GM18868 (cell line): Measurements from ENCODE around the gene CTU1.

Source experiments
- ATAC-seq: cut with Tn5 transposase; IDR thresholded peaks from one replicate; pipeline ENCODE4 v1.9.1; 2021; ENCODE audit warnings: mild to moderate bottlenecking, moderate library complexity; ENCODE audit not compliant: unreplicated experiment

CTU1 gene

GRCh38 chr19:51083783-51084182, 24.4 kb downstream of the CTU1 start:
- ATAC-seq = no peak

DNA sequence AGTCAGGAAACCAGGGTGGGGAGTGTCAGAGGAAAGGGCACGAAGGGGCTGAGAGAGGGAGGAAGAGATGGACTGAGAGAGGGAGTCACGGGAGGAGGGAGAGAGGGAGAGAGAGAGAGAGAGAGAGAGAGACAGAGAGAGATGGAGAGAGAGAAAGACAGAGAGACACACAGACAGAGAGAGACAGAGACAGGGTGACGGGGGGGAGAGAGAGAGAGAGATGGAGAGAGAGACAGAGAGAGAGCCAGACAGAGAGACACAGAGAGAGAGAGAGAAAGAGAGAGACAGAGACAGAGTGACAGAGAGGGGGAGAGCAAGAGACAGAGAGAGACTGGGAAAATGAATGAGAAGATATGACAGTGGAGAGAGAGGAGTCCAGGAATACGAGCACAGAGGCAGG, 25.0 kb downstream of the CTU1 start:
- no peak for ATAC-seq

DNA sequence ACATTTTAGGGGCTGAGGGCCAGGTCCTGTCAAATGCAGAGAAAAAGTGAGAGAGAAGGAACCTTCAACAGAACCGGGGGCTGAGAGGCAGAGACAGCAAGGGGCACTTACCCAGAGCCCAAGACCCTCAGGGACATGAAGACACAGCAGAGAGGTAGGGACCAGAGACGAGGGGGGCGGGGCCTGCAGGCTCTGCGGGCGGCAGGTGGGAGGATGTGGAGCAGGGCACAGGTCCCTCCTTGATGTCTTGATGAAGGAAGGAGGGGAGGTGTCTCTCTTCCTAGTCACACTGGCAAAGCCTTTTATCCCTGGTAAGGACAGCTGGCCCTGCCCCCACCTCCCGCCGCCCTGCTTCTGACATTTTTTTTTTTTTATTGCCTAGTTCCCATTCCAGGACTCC, 25.6 kb downstream of the CTU1 start, which contains the start of gene KLK14:
Gene KLK14, minus strand, starts transcription at position 277 of the 400 bp plus-strand sequence. Its CDS starts 273 bp downstream, at position 4.
- no peak for ATAC-seq

DNA sequence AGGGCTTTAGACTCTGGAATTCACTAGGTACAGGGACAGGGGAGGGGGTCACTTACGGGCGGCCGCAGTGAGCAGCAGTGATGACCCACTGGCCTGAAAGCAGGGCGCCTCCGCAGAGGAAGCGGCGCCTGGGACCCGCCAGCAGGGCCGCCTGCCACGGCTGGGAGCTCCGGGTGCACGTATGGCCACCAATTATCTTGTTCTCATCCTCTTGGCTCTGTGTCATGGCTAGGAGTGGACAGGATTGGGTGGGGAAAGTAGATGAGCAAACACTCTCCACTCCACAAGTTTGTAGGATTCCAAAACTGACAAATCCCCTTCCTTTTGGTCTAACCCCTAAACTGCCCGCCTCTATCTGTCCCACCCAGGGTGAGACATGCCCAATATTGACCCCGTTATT, 26.7 kb downstream of the CTU1 start:
- ATAC-seq = no peak

- ATAC-seq = no peak
Observed at GRCh38 chr19:51079481-51080110, 28.6 kb downstream of the CTU1 start.

DNA sequence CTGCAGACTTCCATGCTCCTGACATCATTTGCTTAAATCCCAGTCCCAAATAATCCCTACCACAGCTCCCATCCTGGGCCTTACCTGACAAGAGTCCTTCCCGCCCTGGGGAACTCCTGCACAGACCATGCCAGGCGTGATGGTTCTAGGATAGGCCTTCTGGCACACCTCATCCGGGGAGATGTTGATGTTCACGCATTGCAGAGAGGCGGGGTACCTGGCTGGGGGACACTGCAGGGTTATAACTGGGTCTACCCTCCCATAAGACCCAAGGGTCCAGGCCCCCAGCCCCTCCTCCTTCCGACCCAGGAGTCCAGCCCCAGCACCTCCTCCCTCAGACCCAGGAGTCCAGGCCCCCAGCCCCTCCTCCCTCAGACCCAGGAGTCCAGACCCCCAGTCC, 29.5 kb downstream of the CTU1 start:
- ATAC-seq = no peak

DNA sequence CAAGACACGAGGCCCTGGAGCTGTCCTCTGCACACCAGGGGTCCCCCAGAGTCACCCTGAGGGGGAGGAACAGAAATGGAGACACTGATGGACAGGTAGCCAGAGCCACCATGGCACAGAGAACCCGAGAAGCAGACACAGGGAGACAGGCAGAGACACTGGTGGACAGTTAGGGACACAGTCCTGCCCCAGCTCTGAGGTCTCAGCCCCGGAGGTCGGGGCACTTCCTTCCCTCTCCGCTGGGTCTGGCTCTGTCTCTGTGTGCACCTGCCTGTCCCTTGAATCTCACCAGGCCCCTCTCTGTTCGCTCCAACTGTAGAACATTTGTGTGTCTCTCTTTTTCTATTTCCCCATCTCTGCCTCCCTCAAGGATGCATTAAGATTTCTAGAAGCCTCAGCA, 30.1 kb downstream of the CTU1 start:
- ATAC-seq = no peak

GRCh38 chr19:51076631-51077213, 31.5 kb downstream of the CTU1 start:
- ATAC-seq = no peak

DNA sequence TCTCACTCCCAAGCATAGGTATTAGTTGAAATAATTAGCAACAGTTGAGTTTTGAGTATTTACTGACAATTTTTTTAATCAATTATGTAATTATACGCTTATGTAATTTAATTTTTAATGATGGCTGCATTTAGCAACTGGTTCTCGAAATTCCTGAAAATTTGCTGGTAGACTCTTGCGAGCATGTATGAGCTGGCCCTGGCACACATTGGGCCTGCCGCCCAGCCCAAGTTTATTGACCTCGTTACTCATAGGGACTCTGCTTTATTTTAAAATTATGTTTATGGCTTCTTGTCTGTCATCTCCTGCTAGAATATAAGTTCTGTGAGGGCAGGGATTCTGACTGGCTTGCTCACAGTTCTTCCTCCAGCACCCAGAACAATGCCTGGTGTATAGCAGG, 32.2 kb downstream of the CTU1 start:
- ATAC-seq = no peak

GRCh38 chr19:51071095-51071405, 37.2 kb downstream of the CTU1 start:
- ATAC-seq = no peak

DNA sequence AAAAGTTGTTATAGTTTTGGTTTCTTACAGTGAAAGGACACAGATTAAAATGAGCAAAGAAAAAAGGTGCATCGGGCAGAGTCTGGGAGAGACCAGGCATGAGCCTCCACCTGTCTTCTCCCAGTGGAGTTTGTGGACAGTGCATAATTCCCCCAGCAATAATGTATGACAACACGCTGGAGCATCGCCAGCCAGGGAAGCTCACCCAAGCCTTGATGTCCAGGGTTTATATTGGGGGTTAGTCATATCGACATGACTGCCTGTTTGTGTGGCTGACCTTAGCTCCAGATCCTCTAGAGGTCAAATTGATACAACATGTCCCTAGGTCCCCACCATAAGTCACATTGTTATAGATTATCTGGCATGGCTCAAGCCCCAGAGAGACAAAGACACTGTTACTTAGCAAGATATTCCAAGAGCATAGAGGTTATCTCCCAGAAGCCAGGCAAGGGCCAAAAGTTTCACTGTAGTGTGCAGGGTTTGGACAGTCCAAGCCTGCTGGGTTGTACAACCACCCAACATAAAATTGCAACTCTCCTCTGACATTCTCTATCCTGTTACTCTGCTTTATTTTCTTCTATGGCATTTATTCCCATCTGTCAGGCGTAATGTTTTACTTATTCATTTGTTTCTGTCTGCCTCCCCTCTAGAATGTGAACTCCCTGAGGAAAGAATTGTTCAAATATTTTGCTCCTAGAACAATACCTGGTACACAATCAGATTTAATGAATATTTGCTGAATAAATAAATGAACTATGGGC, 37.7 kb downstream of the CTU1 start:
- ATAC-seq = no peak

DNA sequence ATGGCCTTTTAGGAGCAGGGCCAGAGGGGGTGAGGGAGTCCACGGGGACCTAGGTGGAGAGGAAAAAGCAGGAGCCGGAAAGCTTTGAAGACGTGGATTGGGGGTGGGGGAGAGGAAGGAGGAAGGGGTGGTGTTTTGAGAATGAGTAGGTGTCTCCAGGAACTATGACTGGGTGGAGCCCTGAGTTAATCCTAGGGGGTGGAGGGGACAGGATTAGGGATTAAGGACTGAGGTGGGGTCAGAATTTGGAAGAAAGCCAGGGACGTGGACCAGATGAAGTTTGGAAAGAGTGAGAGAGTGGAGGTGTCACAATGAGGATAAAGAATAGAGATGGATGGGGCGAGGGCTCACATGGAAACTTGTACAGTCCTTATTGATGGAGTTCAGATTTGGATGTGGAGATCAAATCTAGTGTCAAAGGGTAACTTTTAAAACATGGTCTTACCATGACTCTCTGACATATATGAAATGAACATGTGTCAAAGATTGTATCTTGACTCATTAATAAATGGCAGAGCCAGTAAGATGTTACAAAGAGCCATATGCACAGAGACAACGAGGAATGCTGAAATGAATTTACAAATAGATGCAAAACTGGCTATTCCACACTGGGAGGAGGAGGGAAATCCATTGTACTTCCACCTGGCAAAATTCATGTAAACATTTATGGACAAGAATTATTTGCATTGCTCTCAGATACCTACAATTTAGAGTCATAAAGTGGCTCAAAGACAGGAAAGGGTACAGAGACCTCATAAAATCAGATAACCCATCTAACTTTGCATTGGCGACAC, 41.6 kb downstream of the CTU1 start:
- no peak for ATAC-seq

- no peak for ATAC-seq
Observed at GRCh38 chr19:51065221-51065960, 42.8 kb downstream of the CTU1 start.

DNA sequence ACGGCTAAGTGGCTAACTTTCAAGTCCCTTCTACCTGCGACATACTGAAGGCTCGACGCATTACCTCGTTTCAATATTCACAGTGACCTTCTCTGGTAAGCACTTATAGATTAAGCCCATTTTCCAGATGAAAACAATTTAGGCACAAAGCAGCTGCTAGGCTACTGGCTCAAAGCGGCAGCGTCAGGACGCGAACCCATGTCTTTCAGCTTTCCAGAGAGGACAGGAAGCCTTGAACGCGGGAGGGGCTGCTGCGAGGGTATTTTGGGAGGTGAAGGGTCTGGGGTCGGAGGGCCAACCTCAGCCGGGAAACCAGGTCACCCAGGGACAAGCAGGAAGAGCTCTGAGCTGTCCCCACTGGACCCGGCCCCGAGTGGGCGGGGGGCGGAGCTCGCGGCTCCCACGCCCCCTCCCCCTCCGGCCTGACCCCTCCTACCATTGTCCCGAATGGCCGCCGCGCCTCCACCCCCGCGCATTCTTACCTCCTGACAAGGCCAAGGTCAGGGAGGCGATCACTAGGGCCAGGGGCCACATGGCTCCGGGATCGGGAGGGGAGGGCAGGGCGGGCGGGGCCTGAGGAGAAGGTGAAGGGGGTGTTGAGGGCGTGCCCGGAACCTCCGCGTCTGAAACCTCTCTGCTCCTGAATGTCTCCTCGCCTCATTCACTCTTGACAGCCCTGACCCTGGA, 43.5 kb downstream of the CTU1 start, which contains the start of gene KLK13:
Gene KLK13, minus strand, starts transcription at position 559 of the 687 bp plus-strand sequence. Its CDS starts 25 bp downstream, at position 534.
- ATAC-seq = no peak

DNA sequence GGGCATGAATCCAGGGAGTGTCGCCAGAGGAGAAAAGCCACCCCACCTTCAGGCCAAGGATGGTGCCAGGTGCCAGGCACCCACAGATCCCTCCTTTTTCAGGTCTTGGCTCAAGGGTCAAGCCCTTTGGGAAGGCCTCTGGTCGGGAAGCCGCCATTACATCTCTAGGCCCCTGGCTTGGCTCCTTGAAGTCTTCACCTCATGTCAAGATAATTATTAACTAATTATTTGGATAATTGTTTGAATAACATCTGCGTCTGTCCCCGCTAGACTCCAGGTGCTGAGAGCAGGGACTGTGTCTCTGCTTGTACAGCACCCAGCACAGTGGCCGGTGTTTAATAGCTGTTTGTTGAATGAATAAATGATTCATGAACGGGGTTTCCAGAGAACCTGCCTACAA, 44.5 kb downstream of the CTU1 start:
- ATAC-seq = no peak

DNA sequence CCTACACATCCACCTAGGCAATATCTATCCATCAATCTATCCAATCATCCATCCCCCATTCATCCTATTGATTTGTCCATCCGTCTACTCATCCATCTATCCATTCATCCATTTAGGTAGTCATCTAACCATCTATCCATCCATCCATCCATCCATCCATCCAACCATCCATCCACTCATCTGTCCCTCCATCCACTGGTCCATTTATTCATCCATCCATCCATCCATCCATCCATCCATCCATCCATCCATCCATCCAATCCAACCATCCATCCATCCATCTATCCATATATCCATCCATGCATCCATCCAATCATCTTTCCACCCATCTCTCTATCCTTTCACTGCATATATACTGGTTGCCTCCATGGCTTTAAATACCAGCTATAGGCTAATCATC, 47.2 kb downstream of the CTU1 start:
- no peak for ATAC-seq

GRCh38 chr19:51060336-51060735, 47.9 kb downstream of the CTU1 start:
- no peak for ATAC-seq

DNA sequence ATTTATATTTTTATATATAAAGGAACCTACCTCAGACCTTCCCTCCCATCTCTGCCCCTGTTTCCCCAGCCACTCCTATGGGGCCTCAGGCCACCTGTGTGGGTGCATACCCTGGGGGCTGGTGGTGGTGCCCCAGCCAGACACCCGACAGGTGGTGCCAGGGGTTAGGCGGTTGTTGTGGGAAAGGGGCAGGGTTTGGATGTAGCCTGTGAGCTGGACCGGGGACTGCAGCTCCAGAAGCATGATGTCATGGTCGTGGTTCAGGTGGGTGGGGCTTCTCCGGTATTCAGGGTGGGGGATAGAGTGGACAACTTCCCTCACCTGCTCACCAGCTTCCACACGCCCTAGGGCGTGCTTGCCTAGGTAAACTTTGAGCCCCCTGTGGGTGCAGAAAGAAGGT, 48.5 kb downstream of the CTU1 start:
- no peak for ATAC-seq

- ATAC-seq = no peak
Observed at GRCh38 chr19:51055866-51056265, 52.3 kb downstream of the CTU1 start.
